HepG2 (cell line): ENCODE results near the gene TPM3. TPM values are rescaled to one million over a fixed set of nuclear protein-coding genes. Genes with fewer than 3 reads are reported as not detected.

ENCODE experiments used
- ATAC-seq: fragments of 200-7000 bp; cut with Tn5 transposase; 3 replicates; pipeline ENCODE4 v1.9.1; 2020; ENCODE audit warnings: mild to moderate bottlenecking, moderate library complexity
- BruUV-seq: library from RNA; stranded (reverse); fragments of 400-500 nt; replicated peaks from 2 replicates; lab custom pipeline; 2021; lab: Mats Ljungman, UMichigan
- CTCF ChIA-PET: fragments of 300-600 bp; formaldehyde crosslinking; extraction: SDS; loops from one replicate; lab custom pipeline; 2021; ENCODE audit warnings: low total read pairs, inconsistent platforms, low intra/inter-chr PET ratio; lab: Yijun Ruan, JAX
- POLR2A ChIA-PET: fragments of 350-600 bp; sonication (Branson Sonifier 250); formaldehyde crosslinking; loops from one replicate; lab custom pipeline; 2020; ENCODE audit warnings: antibody characterized with exemption, inconsistent platforms; lab: Yijun Ruan, JAX
- DNase-seq: peaks from one replicate; pipeline ENCODE4 v3.0.0-alpha.2; 2015; ENCODE audit warnings: low spot score
- FAIRE-seq: peaks from 3 replicates; lab custom pipeline; 2011; peaks lifted over from hg19 to GRCh38; lab: Jason Lieb, UNC
- H2AFZ ChIP-seq: one replicate; pipeline ENCODE4 v1.6.1; 2011; ENCODE audit warnings: low read length, inconsistent platforms
- H3K27ac ChIP-seq: fragments of 300-600 bp; 3 replicates; pipeline ENCODE4 v1.8.0; 2011; ENCODE audit warnings: mixed run types, mild to moderate bottlenecking, mixed read lengths, low read length, inconsistent platforms; ENCODE audit not compliant: insufficient read depth; ENCODE audit errors: extremely low read length
- H3K27me3 ChIP-seq, 2 experiments: fragments of 200-600 bp in 1 of 2; 2 replicates in 1 of 2; 3 replicates in 1 of 2; pipeline versions ENCODE4 v1.6.0 to v1.8.0; 2011; ENCODE audit warnings: low read length in 2 of 2, mild to moderate bottlenecking in 2 of 2, moderate library complexity in 2 of 2, inconsistent platforms in 1 of 2; ENCODE audit not compliant: insufficient read depth in 2 of 2, control insufficient read depth in 1 of 2
- H3K36me3 ChIP-seq, 2 experiments: fragments of 200-600 bp in 1 of 2; replicated peaks in 1 of 2; 2 replicates in 1 of 2; 3 replicates in 1 of 2; pipeline versions ENCODE4 v1.5.1 to v1.8.0; 2011; ENCODE audit warnings: low read length in 2 of 2, inconsistent platforms in 1 of 2; ENCODE audit not compliant: insufficient read depth in 2 of 2, control insufficient read depth in 1 of 2
- H3K4me1 ChIP-seq: 2 replicates; pipeline ENCODE4 v1.5.1; 2012; ENCODE audit warnings: low read length, inconsistent platforms; ENCODE audit not compliant: insufficient read depth
- H3K4me2 ChIP-seq: 2 replicates; pipeline ENCODE4 v1.6.0; 2011; ENCODE audit warnings: low read depth, low read length, inconsistent platforms
- H3K4me3 ChIP-seq, 3 experiments: fragments of 200-600 bp in 1 of 3; sonication (generic), shearing (Covaris generic) in 1 of 3; replicated peaks in 1 of 3; 2 replicates each; pipeline ENCODE4 v1.5.1; 2011 to 2016; ENCODE audit warnings: low read length in 3 of 3, inconsistent platforms in 2 of 3, low read depth in 2 of 3, mild to moderate bottlenecking in 2 of 3, control low read depth in 1 of 3, mixed read lengths in 1 of 3; ENCODE audit not compliant: insufficient read depth in 1 of 3
- H3K79me2 ChIP-seq: one replicate; pipeline ENCODE4 v1.6.1; 2011; ENCODE audit warnings: low read length, inconsistent platforms; ENCODE audit not compliant: insufficient read depth
- H3K9ac ChIP-seq: 2 replicates; pipeline ENCODE4 v1.6.0; 2011; ENCODE audit warnings: mild to moderate bottlenecking, low read depth, low read length, inconsistent platforms; ENCODE audit not compliant: insufficient read depth
- H3K9me3 ChIP-seq: 2 replicates; pipeline ENCODE4 v1.5.1; 2012; ENCODE audit warnings: mild to moderate bottlenecking, low read length
- H4K20me1 ChIP-seq: 2 replicates; pipeline ENCODE4 v1.6.0; 2011; ENCODE audit warnings: inconsistent platforms, mild to moderate bottlenecking, low read length, moderate library complexity; ENCODE audit not compliant: insufficient read depth
- ISL2 ChIP-seq: sonication (generic); formaldehyde crosslinking; IDR thresholded peaks from 2 replicates; pipeline ENCODE4 v1.5.0; 2020; ENCODE audit warnings: missing genetic modification reagents
- PCBP1 ChIP-seq: fragments of 200-400 bp; formaldehyde crosslinking; IDR thresholded peaks from 2 replicates; pipeline ENCODE4 v1.6.1; 2017; ENCODE audit warnings: mild to moderate bottlenecking, low read depth, low read length, borderline replicate concordance
- RAD51 ChIP-seq: fragments of 450-650 bp; IDR thresholded peaks from 2 replicates; pipeline ENCODE4 v1.6.1; 2016; ENCODE audit warnings: borderline replicate concordance
- RFX5 ChIP-seq: IDR thresholded peaks from 2 replicates; pipeline ENCODE4 v1.6.1; 2011; ENCODE audit warnings: low read depth, low read length, improper control_type of control experiment
- RFXAP ChIP-seq: sonication (generic); formaldehyde crosslinking; IDR thresholded peaks from 2 replicates; pipeline ENCODE4 v1.4.0; 2020; ENCODE audit warnings: missing genetic modification reagents, borderline replicate concordance
- SALL2 ChIP-seq: sonication (generic); formaldehyde crosslinking; IDR thresholded peaks from 2 replicates; pipeline ENCODE4 v1.8.1; 2023; ENCODE audit warnings: mild to moderate bottlenecking, missing genetic modification reagents, inconsistent platforms
- SMARCE1 ChIP-seq: fragments of 450-650 bp; IDR thresholded peaks from 2 replicates; pipeline ENCODE4 v1.6.1; 2017; ENCODE audit warnings: borderline replicate concordance
- ZNF430 ChIP-seq: sonication (generic); formaldehyde crosslinking; IDR thresholded peaks from 2 replicates; pipeline ENCODE4 v1.9.0; 2021; ENCODE audit warnings: mild to moderate bottlenecking, missing genetic modification reagents
- WGBS: methylation state at CpG from one replicate; pipeline ENCODE4 v1.1.6; 2017; ENCODE audit warnings: low lambda C conversion rate; 5-methylcytosine and 5-hydroxymethylcytosine counted together
- in situ Hi-C: cut with HindIII; loops from 2 replicates; pipeline ENCODE4 v1.10.0; 2017; ENCODE audit warnings: low pct_unique_long_range_greater_than_20kb; ENCODE audit not compliant: extremely low pct_ligation_motif_present
- intact Hi-C: fragments of 100-400 bp; cut with micrococcal nuclease; formaldehyde crosslinking; loops from one replicate; pipeline ENCODE4 v1.10.0; 2022; ENCODE audit not compliant: unreplicated experiment
- polyA plus RNA-seq, 8 experiments: library from polyadenylated mRNA; depleted of rRNA in 3 of 8; stranded (reverse) in 7 of 8; unstranded in 1 of 8; fragments of >200 nt; fragmentation: Illumina TruSeq in 4 of 8; extraction: Trizol in 4 of 8; gene quantifications; 2 replicates each; pipeline versions ENCODE4 v1.2.1 to v1.2.3, GENCODE V29; 2011 to 2016; ENCODE audit warnings: low read depth in 4 of 8, missing spikeins in 1 of 8, mixed read lengths in 1 of 8; ENCODE audit not compliant: insufficient read depth in 1 of 8
- total RNA-seq, 5 experiments: library from RNA; depleted of rRNA; stranded (reverse); fragments of >200 nt; fragmentation: Illumina TruSeq; extraction: Trizol; gene quantifications; 2 replicates each; pipeline ENCODE4 v1.2.3, GENCODE V29; 2016; ENCODE audit warnings: low read depth in 1 of 5
- TF ChIP-seq, protein P1 (sequence below): sonication (generic); formaldehyde crosslinking; IDR thresholded peaks from 2 replicates; pipeline ENCODE4 v1.5.0; 2020; ENCODE audit warnings: missing genetic modification reagents
- TF ChIP-seq, protein P2 (sequence below): sonication (generic); formaldehyde crosslinking; IDR thresholded peaks from 2 replicates; pipeline ENCODE4 v1.4.0; 2020; ENCODE audit warnings: missing genetic modification reagents

Gene TPM3
- total and polyA plus RNA-seq, 2 of the 13 experiments (the other 11 are each of a cell fraction or from before 2014, with no cell fraction given) = 160 to 307 TPM

DNA sequence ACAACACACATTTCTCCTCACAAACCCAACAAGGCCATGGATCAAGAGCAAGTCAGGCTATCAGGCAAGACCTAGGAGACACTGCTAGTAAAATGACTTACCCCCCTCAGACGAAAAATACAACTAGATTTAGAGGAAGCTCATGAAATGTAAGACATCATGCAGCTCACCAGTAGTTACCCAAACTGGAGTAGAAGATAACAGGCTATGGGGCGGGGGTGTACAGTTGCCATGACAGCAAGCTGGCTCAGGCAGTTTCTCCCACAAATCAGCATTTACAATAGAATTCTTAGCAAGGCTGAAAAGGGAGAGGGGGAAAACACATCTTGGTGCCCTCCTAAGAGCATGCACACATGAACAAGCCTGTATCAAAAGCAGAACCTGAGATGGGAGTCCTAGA is 13.9 kb downstream of the TPM3 start:
- no peaks in the 10 kb centered on the region; a peak in 1 of 5 replicates for H3K27me3 ChIP-seq
- H2AFZ ChIP-seq = no peak overlapping the region
- no TSS peak for BruUV-seq
- ChIA-PET CTCF (no interaction called here), POLR2A (no interaction called here)
- WGBS = 72% methylated on average over 2 of the region's 2 CpGs
- no peak for FAIRE-seq
- H3K9ac ChIP-seq = no peak overlapping the region
- H3K4me2 ChIP-seq = no peak overlapping the region
- peaks cover 10 to 25% of the 10 kb centered on the region in 2 experiments; a peak in 4 of 5 replicates for H3K36me3 ChIP-seq
- in situ Hi-C loops = no loop called here
- H3K4me3 ChIP-seq = no peak overlapping the region
- peaks cover 47% of the 10 kb centered on the region for H4K20me1 ChIP-seq
- no peaks in the 10 kb centered on the region for H3K9me3 ChIP-seq
- ATAC-seq = no peak
- H3K79me2 ChIP-seq = peaks cover 80% of the 10 kb centered on the region
- TF ChIP-seq PCBP1 (no peak), RAD51 (no peak), ZNF430 (CRISPR knock-in tag) (no peak), RFX5 (no peak), ISL2 (no peak), SALL2 (CRISPR knock-in tag) (no peak), SMARCE1 (no peak), RFXAP (CRISPR knock-in tag) (no peak)
- TF ChIP-seq, protein P1, sequence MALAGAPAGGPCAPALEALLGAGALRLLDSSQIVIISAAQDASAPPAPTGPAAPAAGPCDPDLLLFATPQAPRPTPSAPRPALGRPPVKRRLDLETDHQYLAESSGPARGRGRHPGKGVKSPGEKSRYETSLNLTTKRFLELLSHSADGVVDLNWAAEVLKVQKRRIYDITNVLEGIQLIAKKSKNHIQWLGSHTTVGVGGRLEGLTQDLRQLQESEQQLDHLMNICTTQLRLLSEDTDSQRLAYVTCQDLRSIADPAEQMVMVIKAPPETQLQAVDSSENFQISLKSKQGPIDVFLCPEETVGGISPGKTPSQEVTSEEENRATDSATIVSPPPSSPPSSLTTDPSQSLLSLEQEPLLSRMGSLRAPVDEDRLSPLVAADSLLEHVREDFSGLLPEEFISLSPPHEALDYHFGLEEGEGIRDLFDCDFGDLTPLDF (CRISPR knock-in tag) = no peak
- TF ChIP-seq, protein P2, sequence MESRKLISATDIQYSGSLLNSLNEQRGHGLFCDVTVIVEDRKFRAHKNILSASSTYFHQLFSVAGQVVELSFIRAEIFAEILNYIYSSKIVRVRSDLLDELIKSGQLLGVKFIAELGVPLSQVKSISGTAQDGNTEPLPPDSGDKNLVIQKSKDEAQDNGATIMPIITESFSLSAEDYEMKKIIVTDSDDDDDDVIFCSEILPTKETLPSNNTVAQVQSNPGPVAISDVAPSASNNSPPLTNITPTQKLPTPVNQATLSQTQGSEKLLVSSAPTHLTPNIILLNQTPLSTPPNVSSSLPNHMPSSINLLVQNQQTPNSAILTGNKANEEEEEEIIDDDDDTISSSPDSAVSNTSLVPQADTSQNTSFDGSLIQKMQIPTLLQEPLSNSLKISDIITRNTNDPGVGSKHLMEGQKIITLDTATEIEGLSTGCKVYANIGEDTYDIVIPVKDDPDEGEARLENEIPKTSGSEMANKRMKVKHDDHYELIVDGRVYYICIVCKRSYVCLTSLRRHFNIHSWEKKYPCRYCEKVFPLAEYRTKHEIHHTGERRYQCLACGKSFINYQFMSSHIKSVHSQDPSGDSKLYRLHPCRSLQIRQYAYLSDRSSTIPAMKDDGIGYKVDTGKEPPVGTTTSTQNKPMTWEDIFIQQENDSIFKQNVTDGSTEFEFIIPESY = no peak
- H3K4me1 ChIP-seq = peaks cover 51% of the 10 kb centered on the region
- intact Hi-C loops = no loop called here
- H3K27ac ChIP-seq = no peak overlapping the region
- no peak for DNase-seq
